ENCODE measurements around the gene MAN2C1.

The MAN2C1 gene

GRCh38 chr15:75309711-75310110 lies 58.7 kb downstream of the MAN2C1 start:
- DNase-seq (ENCODE audit: low spot score): no peak

- no peak for DNase-seq (ENCODE audit: low spot score)
These were observed 60.5 kb downstream of the MAN2C1 start for GRCh38 chr15:75307778-75308390.

- DNase-seq (ENCODE audit: low spot score): no peak
These were observed 62.2 kb downstream of the MAN2C1 start for GRCh38 chr15:75306188-75306587.

Data from putamen (tissue), 1 donor.